B cell (primary cell): Measurements from ENCODE around the gene STAC3. TPM values are rescaled to one million over a fixed set of nuclear protein-coding genes. Genes with fewer than 3 reads are reported as not detected.

Source experiments
- ATAC-seq: fragments of 200-7000 bp; cut with Tn5 transposase; one replicate; pipeline ENCODE4 v1.10.0; 2021; ENCODE audit warnings: low read depth, mild to moderate bottlenecking, moderate number of reproducible peaks, moderate library complexity
- CTCF ChIA-PET: fragments of 350-600 bp; sonication (Branson Sonifier 250); formaldehyde crosslinking; loops from one replicate; lab custom pipeline; 2021; ENCODE audit warnings: antibody characterized with exemption, inconsistent platforms; lab: Charles Lee
- POLR2A ChIA-PET: fragments of 350-600 bp; sonication (Branson Sonifier 250); formaldehyde crosslinking; loops from one replicate; lab custom pipeline; 2021; ENCODE audit warnings: antibody characterized with exemption; lab: Charles Lee
- DNase-seq: peaks from one replicate; pipeline ENCODE4 v3.0.0; 2013
- H2AFZ ChIP-seq: 2 replicates; pipeline ENCODE4 v1.6.1; 2012; ENCODE audit warnings: mild to moderate bottlenecking, low read depth, low read length; ENCODE audit not compliant: insufficient read depth, poor library complexity, severe bottlenecking
- H3K27ac ChIP-seq, 2 donors: 1 replicate in 1 of 2; 2 replicates in 1 of 2; pipeline ENCODE4 v1.5.1; 2012 to 2013; ENCODE audit warnings: low read length in 2 of 2, mild to moderate bottlenecking in 2 of 2, moderate library complexity in 1 of 2
- H3K27me3 ChIP-seq, 4 experiments: fragments of 200-600 bp in 1 of 4; sonication (generic) in 1 of 4; replicated peaks in 1 of 4; 1 replicate in 2 of 4; 2 replicates in 2 of 4; pipeline versions ENCODE4 v1.6.1 to v1.7.0; 2013 to 2016; ENCODE audit warnings: low read length in 3 of 4, mild to moderate bottlenecking in 2 of 4, mixed read lengths in 1 of 4, moderate library complexity in 1 of 4; ENCODE audit not compliant: insufficient read depth in 4 of 4, control insufficient read depth in 3 of 4; ENCODE audit errors: control extremely low read depth in 1 of 4
- H3K36me3 ChIP-seq, 2 experiments: replicated peaks in 1 of 2; 1 replicate in 1 of 2; 2 replicates in 1 of 2; pipeline versions ENCODE4 v1.6.1 to v1.7.1; 2013; ENCODE audit warnings: low read length in 1 of 2; ENCODE audit not compliant: insufficient read depth in 2 of 2, control insufficient read depth in 1 of 2; ENCODE audit errors: control extremely low read depth in 1 of 2, extremely low read depth in 1 of 2
- H3K4me1 ChIP-seq, 2 donors: fragments of 200-600 bp in 1 of 2; sonication (generic) in 1 of 2; 1 replicate in 1 of 2; 2 replicates in 1 of 2; pipeline versions ENCODE4 v1.5.1 to v1.6.1; 2013 to 2017; ENCODE audit warnings: low read length in 2 of 2; ENCODE audit not compliant: control insufficient read depth in 2 of 2, insufficient read depth in 2 of 2
- H3K4me2 ChIP-seq: replicated peaks from 2 replicates; pipeline ENCODE3; 2012; ENCODE audit warnings: mild to moderate bottlenecking, low read depth, low read length; ENCODE audit not compliant: poor library complexity, severe bottlenecking
- H3K4me3 ChIP-seq, 5 experiments: fragments of 200-600 bp in 1 of 5; sonication (generic) in 1 of 5; 1 replicate in 3 of 5; 2 replicates in 2 of 5; pipeline versions ENCODE4 v1.5.1 to v1.7.0; 2011 to 2016; ENCODE audit warnings: low read length in 4 of 5, mild to moderate bottlenecking in 4 of 5, low read depth in 2 of 5, control low read depth in 1 of 5, moderate library complexity in 1 of 5; ENCODE audit not compliant: insufficient read depth in 1 of 5; ENCODE audit errors: control extremely low read depth in 1 of 5, extremely low read depth in 1 of 5
- H3K79me2 ChIP-seq: fragments of 200-600 bp; sonication (generic); one replicate; pipeline ENCODE4 v1.6.0; 2016; ENCODE audit warnings: low read length; ENCODE audit not compliant: control insufficient read depth, insufficient read depth
- H3K9ac ChIP-seq: fragments of 200-600 bp; sonication (generic); 2 replicates; pipeline ENCODE4 v1.6.1; 2017; ENCODE audit warnings: mild to moderate bottlenecking, low read length, moderate library complexity
- H3K9me3 ChIP-seq, 3 donors: one replicate each; pipeline versions ENCODE4 v1.6.1 to v1.7.1; 2013; ENCODE audit warnings: low read length in 2 of 3; ENCODE audit not compliant: control insufficient read depth in 2 of 3, insufficient read depth in 1 of 3; ENCODE audit errors: control extremely low read depth in 1 of 3
- H4K20me1 ChIP-seq: 2 replicates; pipeline ENCODE4 v1.6.0; 2012; ENCODE audit warnings: mild to moderate bottlenecking, low read length; ENCODE audit not compliant: insufficient read depth, control insufficient read depth, poor library complexity, severe bottlenecking
- H3K27ac Mint-ChIP-seq: one replicate; pipeline ENCODE4 v1.8.0; 2021; ENCODE audit warnings: mixed read lengths
- H3K27me3 Mint-ChIP-seq: one replicate; pipeline ENCODE4 v1.8.0; 2021; ENCODE audit warnings: mixed read lengths
- H3K4me1 Mint-ChIP-seq: one replicate; pipeline ENCODE4 v1.8.0; 2021; ENCODE audit warnings: mixed read lengths
- H3K4me3 Mint-ChIP-seq: one replicate; pipeline ENCODE4 v1.8.0; 2021; ENCODE audit warnings: mixed read lengths
- H3K9me3 Mint-ChIP-seq: one replicate; pipeline ENCODE4 v1.8.0; 2022; ENCODE audit warnings: mixed read lengths; ENCODE audit not compliant: insufficient read depth
- CTCF ChIP-seq: fragments of 200-600 bp; IDR thresholded peaks from one replicate; pipeline ENCODE4 v1.8.0; 2022; ENCODE audit warnings: antibody characterized with exemption, mild to moderate bottlenecking
- EZH2 ChIP-seq: IDR thresholded peaks from 2 replicates; pipeline ENCODE4 v1.6.1; 2012; ENCODE audit warnings: borderline replicate concordance, low read depth, mild to moderate bottlenecking, moderate library complexity, low read length; ENCODE audit not compliant: insufficient read depth, poor library complexity, severe bottlenecking
- WGBS: methylation state at CpG from one replicate; pipeline ENCODE4 v1.1.5; 2013; ENCODE audit warnings: missing lambda C conversion rate; ENCODE audit not compliant: insufficient coverage; 5-methylcytosine and 5-hydroxymethylcytosine counted together
- intact Hi-C: fragments of 100-400 bp; cut with micrococcal nuclease; formaldehyde crosslinking; loops from one replicate; pipeline ENCODE4 v1.10.0; 2022
- polyA plus RNA-seq: library from polyadenylated mRNA; depleted of rRNA; stranded (reverse); fragments of >200 nt; gene quantifications from 2 replicates; pipeline ENCODE4 v1.2.3, GENCODE V29; 2012
- total RNA-seq, 2 donors: library from RNA; stranded (reverse); fragments of 120-200 nt in 1 of 2; gene quantifications; 1 replicate in 1 of 2; 2 replicates in 1 of 2; pipeline versions ENCODE4 v1.2.3 to v1.2.4, GENCODE V29; 2013 to 2022

STAC3 gene
- total and polyA plus RNA-seq, 2 donors (not counting 1 experiment from before 2014, with no cell fraction given) = 4.5 to 6.2 TPM

- peaks cover 84% of the 10 kb centered on the region for H3K4me1 Mint-ChIP-seq
- Histone ChIP-seq H3K9me3 (peaks cover 0 to 12% (median 0%) of the 10 kb centered on the region in 3 donors), H3K27me3 (peaks cover 0 to 26% (median 10%) of the 10 kb centered on the region in 4 experiments), H3K4me1 (peaks cover 63 to 78% of the 10 kb centered on the region in 2 donors), H4K20me1 (peaks cover 15% of the 10 kb centered on the region), H3K79me2 (peaks cover 36% of the 10 kb centered on the region), H3K9ac (peak within 1 kb of the TSS; percentile 82), H2AFZ (peak within 1 kb of the TSS; percentile 64), H3K36me3 (peaks cover 0 to 37% of the 10 kb centered on the region in 2 experiments), H3K27ac (peak within 1 kb of the TSS; percentile 67 to 80), H3K4me2 (peak within 1 kb of the TSS; percentile 86), H3K4me3 (peak within 1 kb of the TSS; percentile 73 to 94 (median 89))
- peak within 1 kb of the TSS; percentile 97 for H3K27ac Mint-ChIP-seq
- H3K4me3 Mint-ChIP-seq = peak within 1 kb of the TSS; percentile 99
- intact Hi-C loops = loop anchor here (1.0 to 10.0 kb wide), 4 partner anchors 9 to 475 kb away; partner anchors contain the start of genes NEMP1, NXPH4 and PRIM1
- ChIA-PET CTCF (interaction anchor here (0.5 to 31.1 kb wide), 7 partner anchors 9 to 851 kb away, joined by 3 to 838 read pairs (median 4); partner anchors contain the start of genes NXPH4, OS9 and STAT6), POLR2A (interaction anchor here (0.9 to 5.2 kb wide), 5 partner anchors 10 to 106 kb away, joined by 3 to 28 read pairs (median 8); partner anchors contain the start of gene NXPH4)
- no peaks in the 10 kb centered on the region for H3K9me3 Mint-ChIP-seq
- DNase-seq (peak; percentile 95), ATAC-seq (peak; percentile 56)
- peaks cover 10% of the 10 kb centered on the region for H3K27me3 Mint-ChIP-seq
- WGBS = under 1% methylated on average over 36 of the region's 42 CpGs
- TF ChIP-seq EZH2 (no peak), CTCF (no peak)
Measured at GRCh38 chr12:57229634-57230380, 21.2 kb downstream of the STAC3 start, which contains the start of gene SHMT2. Gene SHMT2 (plus strand): TSS chr12:57229711. CDS start chr12:57229779, 68 bp downstream.
